GM12874 (cell line): ENCODE measurements around the gene TEDC2.

Experiments
- TF ChIP-seq, protein P1 (sequence below): IDR thresholded peaks from 2 replicates; pipeline ENCODE4 v1.5.1; 2011; ENCODE audit warnings: low read depth, mild to moderate bottlenecking, control low read depth, low read length, moderate library complexity; ENCODE audit not compliant: insufficient read depth

Gene TEDC2

DNA sequence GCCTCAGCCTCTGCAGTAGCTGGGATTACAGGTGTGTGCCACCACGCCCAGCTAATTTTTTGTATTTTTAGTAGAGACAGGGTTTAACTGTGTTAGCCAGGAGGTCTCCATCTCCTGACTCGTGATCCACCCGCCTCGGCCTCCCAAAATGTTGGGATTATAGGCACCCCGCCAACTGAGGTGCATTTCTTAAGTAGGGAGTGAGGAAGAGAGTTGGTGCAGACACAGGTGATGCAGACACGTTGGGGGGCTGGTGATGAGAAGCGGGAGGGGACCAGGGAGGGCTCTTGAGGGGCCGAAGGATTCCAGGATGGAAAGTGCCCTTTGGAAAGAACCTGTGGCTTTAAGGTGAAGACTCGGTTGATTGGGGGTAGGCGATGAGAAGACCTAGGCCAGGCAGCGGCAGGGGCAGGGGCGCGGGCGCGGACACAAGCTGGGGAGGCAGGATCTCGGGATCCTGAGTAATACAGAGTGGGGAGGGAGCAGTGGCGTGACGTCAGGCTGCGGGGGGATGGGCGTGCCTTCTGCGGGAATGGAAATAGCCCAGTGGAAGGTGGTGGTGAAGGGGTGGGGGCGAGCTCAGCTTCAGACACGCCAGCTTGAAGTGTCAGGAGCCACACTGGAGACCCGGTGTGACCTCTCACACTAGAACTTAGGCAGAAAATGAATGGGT is 51.4 kb downstream of the TEDC2 start:
- TF ChIP-seq, protein P1, sequence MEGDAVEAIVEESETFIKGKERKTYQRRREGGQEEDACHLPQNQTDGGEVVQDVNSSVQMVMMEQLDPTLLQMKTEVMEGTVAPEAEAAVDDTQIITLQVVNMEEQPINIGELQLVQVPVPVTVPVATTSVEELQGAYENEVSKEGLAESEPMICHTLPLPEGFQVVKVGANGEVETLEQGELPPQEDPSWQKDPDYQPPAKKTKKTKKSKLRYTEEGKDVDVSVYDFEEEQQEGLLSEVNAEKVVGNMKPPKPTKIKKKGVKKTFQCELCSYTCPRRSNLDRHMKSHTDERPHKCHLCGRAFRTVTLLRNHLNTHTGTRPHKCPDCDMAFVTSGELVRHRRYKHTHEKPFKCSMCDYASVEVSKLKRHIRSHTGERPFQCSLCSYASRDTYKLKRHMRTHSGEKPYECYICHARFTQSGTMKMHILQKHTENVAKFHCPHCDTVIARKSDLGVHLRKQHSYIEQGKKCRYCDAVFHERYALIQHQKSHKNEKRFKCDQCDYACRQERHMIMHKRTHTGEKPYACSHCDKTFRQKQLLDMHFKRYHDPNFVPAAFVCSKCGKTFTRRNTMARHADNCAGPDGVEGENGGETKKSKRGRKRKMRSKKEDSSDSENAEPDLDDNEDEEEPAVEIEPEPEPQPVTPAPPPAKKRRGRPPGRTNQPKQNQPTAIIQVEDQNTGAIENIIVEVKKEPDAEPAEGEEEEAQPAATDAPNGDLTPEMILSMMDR: no peak

DNA sequence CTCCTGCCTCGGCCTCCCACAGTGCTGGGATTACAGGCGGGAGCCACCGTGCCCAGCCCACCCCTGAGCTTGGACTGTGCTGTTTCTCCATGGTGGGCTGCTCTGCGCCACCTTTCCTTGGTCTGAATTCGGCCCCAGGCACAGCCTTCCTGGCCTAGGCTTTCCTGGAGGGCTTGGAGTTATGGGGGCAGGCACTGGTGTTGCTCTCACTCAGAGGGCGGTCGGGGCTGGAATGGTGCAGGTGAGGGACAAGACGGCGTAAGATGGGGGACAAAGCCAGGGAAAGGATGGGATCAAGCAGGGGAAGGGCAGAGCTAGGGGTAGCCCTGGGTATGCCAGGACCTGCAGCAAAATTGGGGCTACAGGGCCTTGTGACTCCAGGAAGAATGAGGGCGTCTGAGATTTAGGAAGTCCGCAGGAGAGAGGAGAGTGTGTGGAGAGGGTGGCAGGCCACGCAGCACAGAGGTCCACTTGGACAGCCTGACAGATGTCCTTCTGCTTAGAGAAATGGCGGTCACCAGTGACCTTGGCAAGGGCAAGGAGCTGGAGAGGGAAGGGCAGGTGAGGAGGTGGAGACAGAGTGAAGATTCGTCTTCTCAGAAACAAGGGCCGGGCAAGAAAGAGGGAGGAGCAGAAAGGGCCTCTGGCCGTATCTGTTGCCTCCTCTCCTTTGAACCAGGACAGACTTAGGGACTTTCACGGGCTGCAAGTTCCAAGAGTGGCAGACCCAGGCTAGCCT is 52.3 kb downstream of the TEDC2 start:
- TF ChIP-seq, protein P1: no peak

DNA sequence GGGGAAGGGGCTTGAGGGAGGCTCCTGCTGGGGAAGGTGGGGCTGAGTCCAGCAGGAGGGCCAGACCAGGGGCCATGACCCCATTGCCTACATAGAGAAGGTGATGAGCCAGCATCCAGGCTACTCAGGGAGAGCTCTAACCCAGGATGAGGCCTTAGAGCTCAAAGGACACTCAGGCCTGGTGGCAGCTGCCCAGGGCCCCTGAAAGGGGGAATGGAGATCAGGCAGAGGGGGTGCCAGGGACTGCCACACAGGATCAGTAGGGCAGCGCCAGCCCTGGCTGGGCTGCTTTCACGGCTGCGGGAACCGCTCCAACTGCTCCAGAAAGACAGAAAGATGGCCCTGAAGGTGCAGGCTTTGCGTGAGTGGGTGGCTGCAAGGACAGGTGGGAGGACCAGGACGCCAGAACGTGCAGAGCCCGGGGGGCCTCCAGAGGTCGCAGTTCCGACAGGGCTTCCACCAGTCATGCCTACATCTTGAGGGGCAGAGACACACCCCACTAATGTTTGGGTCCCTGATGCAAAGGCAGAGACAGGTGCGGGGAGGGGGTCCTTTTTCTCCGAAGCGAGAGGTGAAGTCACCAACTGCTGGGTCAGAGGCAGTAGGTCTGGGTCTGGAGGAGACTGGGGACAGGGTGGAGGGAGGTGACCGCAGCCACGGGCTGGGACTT is 53.0 kb downstream of the TEDC2 start:
- TF ChIP-seq, protein P1: no peak

DNA sequence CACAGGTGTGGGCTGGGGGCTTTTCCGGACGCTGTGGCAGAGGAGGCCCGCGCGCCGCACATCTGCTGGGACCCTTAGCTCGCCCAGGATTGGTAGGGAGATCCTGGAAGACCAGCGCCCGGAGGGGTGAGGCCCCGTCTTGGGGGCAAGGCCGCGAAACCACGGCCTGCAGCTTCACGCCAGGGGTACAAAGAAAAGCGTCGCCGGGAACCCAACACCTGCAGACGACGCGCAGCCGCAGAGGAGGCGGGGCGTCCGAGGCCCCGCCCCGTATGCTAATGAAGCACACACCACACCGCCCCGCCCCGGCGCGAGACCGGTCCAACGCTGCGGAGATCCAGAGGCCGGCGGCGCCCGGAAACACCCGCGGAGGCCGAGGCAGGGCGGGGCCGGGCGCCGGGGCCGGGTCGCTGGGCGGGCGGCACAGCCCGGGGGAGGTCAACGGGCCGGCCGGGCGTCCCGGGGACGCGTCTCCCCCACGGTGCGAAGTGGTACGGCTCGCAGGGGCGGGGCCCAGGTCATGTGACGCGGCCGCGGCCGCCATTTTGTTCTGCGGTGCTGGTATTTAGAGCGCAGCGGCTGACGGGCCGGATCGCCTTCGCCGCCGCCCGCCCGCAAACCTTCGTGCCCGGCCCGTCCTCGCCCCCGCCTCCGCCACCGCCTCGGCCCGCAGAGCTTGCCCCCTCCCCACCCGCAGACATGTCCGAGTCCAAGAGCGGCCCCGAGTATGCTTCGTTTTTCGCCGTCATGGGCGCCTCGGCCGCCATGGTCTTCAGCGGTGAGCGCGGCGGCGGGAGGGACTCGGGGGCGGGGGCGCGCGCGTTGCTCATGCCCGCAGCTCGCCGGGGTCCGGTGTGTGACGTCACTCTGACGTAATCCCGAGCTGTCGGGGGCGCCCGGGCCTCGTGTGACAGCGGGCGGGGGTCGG is 53.8 kb downstream of the TEDC2 start, which contains the start of gene ATP6V0C:
Gene ATP6V0C (plus strand): TSS at position 548 of the 928 bp plus-strand sequence. CDS start 152 bp downstream, at position 700.
- TF ChIP-seq, protein P1: no peak
